ENCODE data around the gene RAPGEF6.
"Not testable (repeated sequence)": the region's sequence is repeated elsewhere in the genome, so short reads cannot be mapped to it uniquely, and the experiment has no call there.

RAPGEF6 gene

DNA sequence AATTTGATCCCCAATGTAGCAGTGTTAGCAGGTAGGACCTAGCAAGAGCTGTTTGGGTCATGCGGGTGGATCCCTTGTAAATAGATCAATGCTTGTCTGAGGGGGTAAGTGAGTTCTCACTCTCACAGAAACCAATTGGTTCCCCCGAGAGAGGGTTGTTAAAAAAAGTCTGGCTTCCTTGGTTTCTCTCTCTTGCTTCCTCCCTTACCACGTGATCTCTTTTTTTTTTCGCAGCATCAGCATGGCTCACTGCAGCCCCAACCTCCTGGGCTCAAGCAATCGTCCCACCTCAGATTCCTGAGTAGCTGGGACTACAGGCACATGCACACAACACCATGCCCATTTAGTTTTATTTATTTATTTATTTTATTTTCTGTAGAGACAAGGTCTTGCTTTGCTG, 26.4 kb downstream of the RAPGEF6 start:
- no peak for DNase-seq

DNA sequence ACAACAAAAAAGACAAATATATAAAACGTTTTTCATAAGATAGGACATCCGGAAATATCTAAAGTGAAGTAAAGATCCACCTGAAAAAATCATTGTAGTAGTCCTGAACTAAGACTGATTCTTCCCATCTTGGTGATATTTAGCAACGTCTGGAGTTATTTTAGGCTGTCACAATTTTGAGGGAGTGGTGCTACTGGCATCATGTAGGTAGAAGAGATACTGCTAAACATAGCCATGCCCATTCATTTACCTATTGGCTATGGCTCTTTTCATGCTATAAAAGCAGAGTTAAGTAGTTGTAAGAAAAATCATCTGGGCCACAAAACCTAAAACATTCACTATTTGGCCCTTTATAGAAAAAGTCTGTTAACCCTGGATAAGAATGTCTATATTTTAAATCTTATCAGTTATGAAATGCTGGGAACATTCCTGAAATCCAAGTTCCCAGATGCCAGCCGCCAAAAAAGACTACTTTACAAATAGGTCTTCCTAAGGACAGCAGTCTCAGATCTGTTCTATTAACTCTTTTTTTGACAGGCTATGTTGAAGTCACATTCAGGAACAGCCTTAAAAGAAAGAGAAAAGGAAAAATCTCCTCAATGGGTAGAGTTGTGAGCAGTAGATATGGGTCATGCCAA, 27.0 kb downstream of the RAPGEF6 start:
- DNase-seq: no peak

DNA sequence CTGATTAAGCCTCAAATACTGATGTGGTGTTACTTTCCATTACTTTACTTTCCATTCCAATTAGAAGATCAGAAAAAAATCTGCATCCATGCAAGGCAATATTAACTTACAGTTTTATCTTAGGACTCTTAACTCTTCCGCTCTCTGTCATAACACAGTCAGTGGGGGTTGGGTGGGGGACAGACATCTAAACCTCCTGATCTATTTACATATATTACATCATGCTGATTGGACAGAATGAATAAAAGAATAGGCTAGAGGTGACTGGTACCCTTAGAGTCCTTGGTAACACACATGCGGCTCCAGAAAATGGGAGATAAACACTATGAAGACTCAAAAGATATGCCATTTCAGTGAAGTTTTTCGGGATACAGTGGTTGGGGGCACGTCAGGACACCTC, 27.6 kb downstream of the RAPGEF6 start:
- DNase-seq: no peak

DNA sequence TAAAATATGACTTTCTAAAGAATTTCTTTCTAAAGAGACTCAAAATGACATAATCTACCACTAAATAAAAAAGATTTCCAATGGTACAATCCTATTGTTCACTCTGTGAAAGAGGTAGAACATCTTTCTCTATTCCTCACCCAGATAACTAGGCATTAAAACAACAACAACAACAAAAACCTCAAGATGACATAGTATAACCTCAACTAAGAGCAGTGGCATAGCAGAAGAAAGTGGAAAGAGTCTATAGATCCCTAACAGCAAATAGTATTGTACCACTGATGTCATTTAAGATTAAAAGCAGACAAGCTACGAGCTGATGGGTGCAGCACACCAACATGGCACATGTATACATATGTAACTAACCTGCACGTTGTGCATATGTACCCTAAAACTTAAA, 29.9 kb downstream of the RAPGEF6 start:
- no peak for DNase-seq

DNA sequence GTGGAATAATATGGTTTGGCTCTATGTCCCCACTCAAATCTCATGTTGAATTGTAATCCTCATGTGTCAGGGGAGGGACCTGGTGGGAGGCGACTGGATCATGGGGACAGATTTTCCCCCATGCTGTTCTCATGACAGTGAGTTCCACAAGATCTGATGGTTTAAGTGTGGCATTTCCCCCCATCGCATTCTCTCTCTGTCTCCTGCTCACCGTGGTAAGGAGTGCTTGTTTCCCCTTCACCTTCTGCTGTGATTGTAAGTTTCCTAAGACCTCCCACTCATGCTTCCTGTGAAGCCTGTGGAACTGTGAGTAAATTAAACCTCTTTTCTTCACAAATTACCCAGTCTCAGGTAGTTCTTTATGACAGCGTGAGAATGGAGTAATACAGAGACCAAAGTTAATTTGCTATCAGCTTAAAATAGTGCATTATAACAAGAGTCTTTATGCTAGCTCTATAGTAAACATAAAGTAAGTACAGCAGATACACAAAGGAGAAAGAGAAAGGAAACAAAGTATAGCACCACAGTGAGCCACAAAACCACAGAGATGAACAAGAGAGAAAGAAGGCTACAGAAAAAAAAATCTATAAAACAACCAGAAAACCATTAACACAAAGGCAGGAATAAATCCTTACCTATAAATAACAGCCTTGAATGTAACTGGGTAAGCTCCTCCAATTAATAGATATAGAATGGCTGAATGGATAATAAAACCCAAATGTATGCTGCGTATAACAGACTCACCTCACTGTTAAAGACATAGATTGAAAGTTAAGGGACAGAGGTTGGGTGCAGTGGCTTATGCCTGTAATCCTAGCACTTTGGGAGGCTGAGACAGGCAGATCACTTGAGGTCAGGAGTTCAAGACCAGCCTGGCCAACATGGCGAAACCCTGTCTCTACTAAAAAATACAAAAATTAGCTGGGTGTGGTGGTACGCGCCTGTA, 39.7 kb downstream of the RAPGEF6 start:
- DNase-seq: no peak

DNA sequence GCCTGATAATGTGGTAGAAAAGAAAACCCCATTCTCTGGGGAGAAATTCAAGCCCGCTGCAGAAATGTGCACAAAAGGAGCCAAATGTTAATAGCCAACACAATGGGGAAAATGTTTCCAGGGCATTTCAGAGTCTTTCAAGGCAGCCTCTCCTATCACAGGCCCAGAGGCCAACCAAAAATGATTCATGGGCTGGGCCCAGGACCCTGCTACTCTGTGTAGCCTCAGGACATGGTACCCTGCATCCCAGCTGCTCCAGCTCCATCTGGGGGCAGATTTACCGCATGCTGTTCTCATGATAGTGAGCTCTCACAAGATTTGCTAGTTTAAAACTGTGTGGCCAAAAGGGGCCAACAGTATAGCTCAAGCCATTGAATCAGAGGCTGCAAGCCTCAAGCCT, 41.1 kb downstream of the RAPGEF6 start:
- no peak for DNase-seq

DNA sequence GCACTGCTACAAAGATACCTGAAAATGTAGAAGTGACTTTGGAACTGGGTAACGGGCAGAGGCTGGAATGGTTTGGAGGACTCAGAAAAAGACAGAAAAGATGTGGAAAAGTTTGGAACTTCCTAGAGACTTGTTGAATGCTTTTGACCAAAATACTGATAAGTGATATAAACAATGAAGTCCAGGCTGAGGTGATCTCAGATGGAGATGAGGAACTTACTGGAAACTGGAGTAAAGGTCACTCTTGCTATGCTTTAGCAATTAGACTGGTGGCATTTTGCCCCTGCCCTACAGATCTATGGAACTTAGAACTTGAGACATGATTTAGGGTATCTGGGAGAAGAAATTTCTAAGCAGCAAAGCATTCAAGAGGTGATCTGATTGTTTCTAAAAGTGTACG, 41.6 kb downstream of the RAPGEF6 start:
- DNase-seq: not testable (repeated sequence)

DNA sequence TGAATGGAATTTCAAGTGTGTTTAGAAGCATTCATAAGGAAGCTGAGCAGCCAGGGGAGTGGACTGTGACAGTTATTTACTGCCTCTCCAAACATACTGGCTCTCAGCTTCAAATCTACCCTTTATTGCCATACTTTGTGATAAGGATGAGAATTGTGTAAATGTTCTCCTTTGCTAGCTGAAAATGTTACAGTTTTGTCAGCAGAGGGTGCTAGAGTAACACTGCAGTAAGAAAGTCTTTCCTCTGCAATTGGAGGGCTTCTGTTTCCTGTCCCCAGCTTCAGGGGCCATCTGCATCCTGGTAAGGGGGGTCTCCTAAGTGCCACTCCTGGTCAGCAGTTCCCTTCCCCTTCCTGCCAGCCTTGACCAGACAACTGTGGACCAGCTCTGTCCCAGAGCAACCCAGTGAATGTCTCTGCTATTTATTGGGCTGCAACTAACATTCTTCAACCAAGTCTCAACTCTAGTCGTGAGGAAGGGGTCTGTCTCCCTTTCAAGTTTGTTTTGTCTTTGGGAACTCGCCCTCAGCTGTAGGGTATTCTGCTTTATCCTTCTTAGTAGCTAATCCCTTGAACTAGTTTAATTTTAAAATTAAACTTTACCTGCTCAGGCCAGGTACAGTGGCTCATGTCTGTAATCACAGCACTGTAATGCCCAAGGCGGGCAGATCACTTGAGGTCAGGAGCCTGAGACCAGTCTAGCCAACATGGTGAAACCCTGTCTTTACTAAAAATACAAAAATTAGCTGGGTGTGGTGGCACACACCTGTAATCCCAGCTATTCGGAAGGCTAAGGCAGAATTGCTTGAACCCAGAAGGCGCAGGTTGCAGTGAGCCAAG, 45.3 kb downstream of the RAPGEF6 start:
- no peak for DNase-seq

DNA sequence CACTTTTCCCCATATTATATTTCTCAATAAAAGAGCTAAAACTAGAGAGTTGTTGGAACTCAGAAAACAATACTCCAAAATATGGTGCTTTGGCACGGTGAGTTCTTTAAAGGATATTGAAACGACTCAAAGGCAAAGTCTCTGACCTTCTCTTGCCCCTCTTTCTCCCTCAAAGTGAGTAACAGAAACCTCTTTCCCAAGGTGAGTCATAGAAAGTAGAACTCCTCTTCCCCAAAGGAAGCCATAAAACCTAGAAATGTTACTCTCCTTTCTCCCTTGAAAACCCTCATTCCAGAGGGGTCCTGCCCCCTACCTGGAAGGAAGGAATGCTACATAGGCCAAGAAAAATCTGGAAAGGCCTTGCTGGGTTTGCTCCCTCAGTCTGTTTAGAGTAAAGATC, 47.5 kb downstream of the RAPGEF6 start:
- DNase-seq: no peak

DNA sequence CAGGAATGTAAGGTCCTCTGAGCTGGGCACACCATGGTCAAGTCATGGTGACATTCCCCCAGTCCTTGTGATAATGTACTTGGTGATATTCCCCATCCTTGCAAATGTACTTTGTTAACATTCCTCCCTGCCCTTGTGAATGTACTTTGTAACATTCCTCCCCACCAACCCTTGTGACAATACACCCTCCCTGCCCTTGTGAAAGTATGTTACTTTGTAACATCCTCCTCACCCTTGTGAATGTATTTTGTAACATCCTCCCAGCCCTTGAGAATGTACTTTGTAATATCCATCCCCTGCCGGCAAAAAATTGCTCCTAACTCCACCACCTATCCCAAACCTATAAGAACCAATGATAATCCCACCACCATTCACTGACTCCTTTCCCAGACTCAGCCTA, 53.3 kb downstream of the RAPGEF6 start:
- no peak for DNase-seq

DNA sequence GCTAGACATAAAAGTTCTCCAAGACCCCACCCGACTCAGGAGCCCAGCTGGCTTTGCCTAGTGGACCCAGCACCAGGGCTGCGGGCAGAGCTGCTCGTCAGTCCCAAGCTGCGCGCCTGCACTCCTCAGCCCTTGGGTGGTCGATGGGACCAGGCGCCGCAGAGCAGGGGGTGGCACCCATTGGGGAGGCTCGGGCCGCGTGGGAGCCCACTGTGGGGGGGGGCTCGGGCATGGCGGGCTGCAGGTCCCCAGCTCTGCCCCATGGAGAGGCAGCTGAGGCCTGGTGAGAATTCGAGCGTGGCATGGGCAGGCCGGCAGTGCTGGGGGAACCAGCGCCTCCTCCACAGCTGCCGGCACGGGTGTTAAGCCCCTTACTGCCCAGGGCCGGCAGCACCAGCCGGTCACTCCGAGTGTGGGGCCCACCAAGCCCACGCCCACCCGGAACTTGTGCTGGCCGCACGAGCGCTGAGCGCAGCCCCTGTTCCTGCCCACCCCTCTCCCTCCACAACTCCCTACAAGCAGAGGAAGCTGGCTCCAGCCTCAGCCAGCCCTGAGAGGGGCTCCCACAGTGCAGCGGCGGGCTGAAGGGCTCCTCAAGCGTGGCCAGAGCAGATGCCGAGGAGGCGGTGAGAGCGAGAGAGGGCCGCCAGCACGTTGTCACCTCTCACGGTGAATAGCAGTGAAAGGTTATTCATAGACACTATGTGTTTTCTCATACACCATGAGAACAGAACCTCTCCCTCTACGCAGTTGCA, 54.9 kb downstream of the RAPGEF6 start:
- DNase-seq: no peak

DNA sequence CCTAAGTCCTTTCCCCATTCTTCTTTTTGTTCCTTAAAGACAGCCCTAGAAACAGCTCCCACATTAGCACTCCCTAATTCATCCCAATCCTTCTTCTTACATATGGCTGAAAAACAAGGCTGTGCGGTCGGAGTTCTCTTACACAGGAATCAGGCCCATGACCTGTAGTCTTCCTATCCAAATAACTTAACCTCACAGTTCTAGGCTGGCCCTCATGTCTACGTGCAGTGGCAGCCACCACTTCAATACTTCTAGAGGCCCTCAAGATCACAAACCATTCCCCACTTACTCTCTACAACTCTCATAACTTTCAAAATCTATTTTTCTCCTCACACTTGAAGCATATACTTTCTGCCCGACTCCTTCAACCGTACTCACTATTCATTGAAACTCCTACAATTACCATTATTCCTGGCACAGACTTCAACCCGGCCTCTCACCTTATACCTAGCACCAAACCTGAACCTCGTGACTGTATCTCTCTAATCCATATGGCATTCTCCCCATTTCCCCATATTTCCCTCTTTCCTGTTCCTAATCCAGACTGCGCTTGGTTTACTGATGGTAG, 59.3 kb downstream of the RAPGEF6 start:
- no peak for DNase-seq

DNA sequence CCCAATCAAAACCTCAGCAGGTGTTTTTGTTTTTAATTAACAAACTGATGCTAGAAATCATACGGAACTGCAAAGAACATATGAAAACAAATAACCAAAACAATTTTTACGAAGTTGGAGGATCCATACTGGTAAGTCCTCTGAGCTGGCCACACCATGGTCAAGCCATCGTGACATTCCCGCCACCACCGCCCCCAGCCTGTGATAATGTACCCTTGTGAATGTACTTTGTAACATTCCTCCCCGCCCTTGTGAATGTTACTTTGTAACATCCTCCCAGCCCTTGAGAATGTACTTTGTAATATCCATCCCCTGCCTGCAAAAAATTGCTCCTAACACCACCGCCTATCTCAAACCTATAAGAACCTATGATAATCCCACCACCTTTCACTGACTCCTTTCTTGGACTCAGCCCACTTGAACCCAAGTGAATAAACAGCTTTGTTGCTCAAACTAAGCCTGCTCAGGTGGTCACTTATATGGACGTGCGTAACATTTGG, 63.3 kb downstream of the RAPGEF6 start:
- no peak for DNase-seq

DNA sequence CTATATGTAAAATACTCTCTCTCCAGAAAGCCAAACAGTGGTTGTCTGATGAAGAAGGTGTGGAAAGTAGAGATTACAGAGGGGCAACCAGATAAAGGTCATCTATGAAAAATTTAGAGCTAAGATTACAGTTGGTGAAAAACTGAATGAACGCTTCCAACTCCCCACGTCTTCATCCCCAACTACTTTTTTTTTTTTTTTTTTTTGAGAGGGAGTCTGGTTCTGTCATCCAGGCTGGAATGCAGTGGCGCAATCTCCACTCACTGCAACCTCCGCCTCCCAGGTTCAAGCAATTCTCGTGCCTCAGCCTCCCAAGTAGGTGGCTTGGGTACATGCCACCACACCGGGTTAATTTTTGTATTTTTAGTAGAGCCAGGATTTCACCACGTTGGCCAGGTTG, 64.3 kb downstream of the RAPGEF6 start:
- DNase-seq: no peak

DNA sequence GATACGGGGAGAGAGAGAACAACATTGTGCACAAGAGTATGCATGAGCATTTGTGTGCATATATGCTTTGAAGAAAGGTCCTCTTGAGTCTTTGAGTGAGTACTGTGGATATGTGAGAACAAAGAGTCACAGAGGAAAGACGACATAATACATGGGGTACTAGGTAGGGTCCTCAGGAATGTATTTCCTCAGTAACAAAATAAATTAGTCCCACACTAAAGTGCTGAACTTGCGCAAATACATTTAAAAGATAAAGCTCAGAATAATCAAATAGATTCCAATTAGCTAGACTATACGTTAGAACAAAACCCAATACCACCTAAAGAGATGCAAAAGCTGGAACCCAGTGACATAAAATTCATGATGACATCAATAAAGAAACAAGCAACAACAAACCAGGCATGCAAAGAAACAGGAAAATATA, 70.8 kb downstream of the RAPGEF6 start:
- no peak for DNase-seq

DNA sequence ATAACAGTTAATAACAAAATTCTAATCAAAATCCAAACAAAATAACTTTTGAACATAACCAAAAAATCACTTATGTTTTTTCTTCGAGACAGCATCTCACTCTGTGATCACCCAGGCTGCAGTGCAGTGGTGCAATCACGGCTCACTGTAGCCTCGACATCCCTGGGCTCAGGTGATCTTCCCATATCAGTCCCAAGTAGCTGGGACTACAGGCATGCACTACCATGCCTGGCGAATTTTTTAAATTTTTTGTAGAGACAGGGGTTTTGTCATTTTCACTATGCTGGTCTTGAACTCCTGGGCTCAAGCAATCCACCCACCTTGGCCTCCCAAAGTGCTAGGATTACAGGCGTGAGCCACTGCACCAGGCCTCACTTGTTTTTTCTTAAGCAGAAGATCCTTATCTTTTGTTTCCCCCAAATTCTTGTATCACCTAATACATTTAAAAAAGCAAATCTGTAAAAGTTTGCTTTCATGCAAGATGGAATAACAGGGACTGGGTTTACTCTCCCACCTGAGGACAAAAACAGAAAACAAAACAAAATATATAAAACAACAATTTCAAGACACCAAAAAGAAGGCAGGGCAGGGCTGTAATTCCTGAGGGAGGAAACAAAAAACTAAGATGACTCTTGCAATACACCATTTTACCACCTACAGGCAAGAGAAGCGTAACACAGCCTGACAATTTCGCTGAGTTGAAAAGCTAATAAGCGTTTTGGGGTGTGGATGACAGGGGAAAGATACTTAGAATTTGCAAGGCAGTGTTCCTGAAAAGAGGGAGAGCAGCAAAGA, 71.4 kb downstream of the RAPGEF6 start:
- no peak for DNase-seq

DNA sequence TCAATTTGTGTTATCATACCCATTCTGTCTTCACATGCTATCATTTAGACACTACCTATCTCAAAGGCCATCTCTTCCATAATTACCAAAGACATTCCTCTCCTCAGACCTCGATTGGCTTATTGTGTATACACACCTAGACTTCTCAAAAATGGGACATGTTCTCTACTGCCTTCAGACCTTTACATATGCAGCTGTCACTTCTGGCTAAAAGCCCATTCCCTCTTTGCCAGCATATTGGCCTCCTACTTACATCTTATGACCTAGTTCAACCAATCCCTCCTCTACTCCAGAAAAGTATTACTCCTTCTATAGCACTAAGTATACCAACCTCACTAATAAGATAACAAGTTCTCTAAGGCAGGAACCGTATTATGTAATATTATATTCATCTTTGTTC, 84.4 kb downstream of the RAPGEF6 start:
- no peak for DNase-seq

DNA sequence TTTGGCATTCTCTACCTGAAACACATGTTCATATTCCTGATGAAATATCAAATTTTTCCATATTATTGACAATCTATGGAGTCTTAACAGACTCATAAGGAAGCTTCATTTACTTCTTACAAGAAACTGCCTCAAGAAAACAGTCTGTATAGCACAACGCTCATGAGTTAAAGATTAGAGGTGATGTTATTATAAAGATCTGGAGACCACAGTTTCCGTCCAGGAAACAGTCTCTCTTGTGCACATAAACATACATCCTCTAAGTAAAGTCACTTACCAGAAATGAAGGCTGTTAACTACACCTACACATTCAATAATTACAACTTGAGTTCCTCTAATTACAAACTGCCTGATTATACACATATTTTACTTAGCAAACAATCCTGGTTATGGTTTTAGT, 86.9 kb downstream of the RAPGEF6 start:
- no peak for DNase-seq

DNA sequence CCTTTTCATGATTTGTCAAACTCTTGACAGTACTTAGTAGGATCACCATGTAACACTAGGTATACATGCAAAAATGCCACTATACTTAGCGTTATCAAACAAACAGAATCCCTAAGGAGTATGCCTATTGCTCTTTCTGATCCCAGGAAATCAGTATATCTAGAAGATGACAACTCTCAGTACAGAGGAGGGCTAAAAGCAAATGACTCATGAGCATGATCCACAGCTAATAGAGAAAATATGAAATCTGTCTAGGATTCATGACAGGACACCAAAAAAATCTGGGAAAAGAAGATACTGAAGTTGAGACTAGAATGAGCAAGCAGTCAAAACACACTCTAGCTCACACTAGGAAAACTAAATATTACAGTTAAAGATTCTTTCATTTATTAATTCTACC, 89.2 kb downstream of the RAPGEF6 start:
- DNase-seq: no peak

DNA sequence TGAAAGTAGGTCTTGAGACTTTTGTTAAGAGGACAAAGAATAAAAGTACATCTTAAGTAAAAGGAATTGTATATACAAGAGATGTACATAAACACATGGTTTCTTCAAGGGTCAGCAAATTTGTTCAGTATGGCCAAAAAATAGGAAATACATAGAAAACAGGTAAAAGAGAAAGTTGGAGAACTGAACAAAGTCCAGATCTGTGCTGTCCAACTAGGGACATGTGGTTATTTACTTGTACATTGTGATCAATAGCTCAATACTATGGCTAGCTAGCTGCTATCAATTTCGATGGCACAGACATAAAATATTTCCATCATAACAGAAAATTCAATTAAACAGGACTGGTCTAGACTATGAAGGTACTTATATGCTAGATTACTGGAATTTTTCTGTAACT, 92.3 kb downstream of the RAPGEF6 start:
- DNase-seq: no peak

DNA sequence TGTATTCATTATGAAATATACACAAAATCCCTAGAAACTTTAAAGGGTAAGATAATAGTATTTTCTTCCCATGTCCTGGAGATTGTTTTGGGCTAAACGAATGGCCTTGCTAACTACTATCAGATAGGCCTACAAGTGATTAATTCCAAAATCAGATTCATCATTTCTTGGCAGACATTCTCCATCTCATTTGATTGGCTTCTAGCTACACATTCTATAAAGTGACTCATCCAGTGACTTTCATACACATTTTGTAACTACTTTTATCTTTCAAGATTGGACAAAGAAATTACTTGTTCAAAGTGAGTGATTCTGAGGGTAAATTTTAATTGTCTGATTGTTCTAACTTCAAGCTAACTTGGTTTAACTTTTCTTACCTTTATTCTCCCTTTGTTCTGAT, 93.3 kb downstream of the RAPGEF6 start:
- DNase-seq: no peak
